OCI-LY3 (cell line): Measurements from ENCODE around the gene VPS45.

Source experiments
- CTCF ChIP-seq: fragments of 200-600, 300-600 bp; sonication (generic); IDR thresholded peaks from 2 replicates; pipeline ENCODE4 v1.5.1; 2014; ENCODE audit warnings: antibody characterized with exemption, low read length, low read depth
- EZH2phosphoT487 ChIP-seq: fragments of 200-600 bp; shearing (Covaris generic); IDR thresholded peaks from 2 replicates; pipeline ENCODE4 v1.6.1; 2018; ENCODE audit warnings: antibody characterized with exemption, mixed run types, low read depth

GRCh38 chr1:150083907-150084306, 16.3 kb downstream of the VPS45 start:
- no peak for TF ChIP-seq CTCF
- no peak for TF ChIP-seq EZH2phosphoT487
